Measurements from ENCODE around the gene TMEM186. TPM values are rescaled to one million over a fixed set of nuclear protein-coding genes. Genes with fewer than 3 reads are reported as not detected.

TMEM186 gene
- total RNA-seq, 1 experiment from 2014 or later, result 20.5 TPM

- no peaks in the 10 kb centered on the region for H3K9me3 ChIP-seq (ENCODE audit: insufficient read depth, low read depth)
- intact Hi-C loops (cut with micrococcal nuclease; ENCODE audit: unreplicated experiment), result no loop called here
- H3F3A ChIP-seq (ENCODE audit: insufficient read depth, low read depth), result no peaks in the 10 kb centered on the region
- H3K27ac ChIP-seq, result no peak overlapping the region
- TF ChIP-seq CTCF (conservative IDR thresholded peaks at IDR 0.05), result no peak
- H2AFZ ChIP-seq, result no peak overlapping the region
- 0 out of 2 replicates have a peak, but pooled peaks cover 10% of the 10 kb centered on the region for H3K79me2 ChIP-seq (ENCODE audit: low read depth)
- BruUV-seq (replicated peaks), result no TSS peak
- POLR2A ChIA-PET (ENCODE audit: unreplicated experiment), result no interaction called here
- H3K36me3 ChIP-seq (ENCODE audit: low read depth), result no peaks in the 10 kb centered on the region; the same call in 1 of the 2 replicates
- H4K20me1 ChIP-seq (ENCODE audit: insufficient read depth), result peaks cover 12% of the 10 kb centered on the region
- H3K9me2 ChIP-seq (ENCODE audit: insufficient read depth), result no peaks in the 10 kb centered on the region
- CTCF ChIA-PET, result no interaction called here
- no peak overlapping the region for H3K4me2 ChIP-seq
- H3K27me3 ChIP-seq (ENCODE audit: insufficient read depth, low read depth), result no peaks in the 10 kb centered on the region
- no peak for DNase-seq
- no peaks in the 10 kb centered on the region for H3K4me1 ChIP-seq (replicated peaks; ENCODE audit: insufficient read depth)
- H3K4me3 ChIP-seq, result no peak overlapping the region
Measured at GRCh38 chr16:8832717-8833105, 35.3 kb upstream of the TMEM186 start.

DNA sequence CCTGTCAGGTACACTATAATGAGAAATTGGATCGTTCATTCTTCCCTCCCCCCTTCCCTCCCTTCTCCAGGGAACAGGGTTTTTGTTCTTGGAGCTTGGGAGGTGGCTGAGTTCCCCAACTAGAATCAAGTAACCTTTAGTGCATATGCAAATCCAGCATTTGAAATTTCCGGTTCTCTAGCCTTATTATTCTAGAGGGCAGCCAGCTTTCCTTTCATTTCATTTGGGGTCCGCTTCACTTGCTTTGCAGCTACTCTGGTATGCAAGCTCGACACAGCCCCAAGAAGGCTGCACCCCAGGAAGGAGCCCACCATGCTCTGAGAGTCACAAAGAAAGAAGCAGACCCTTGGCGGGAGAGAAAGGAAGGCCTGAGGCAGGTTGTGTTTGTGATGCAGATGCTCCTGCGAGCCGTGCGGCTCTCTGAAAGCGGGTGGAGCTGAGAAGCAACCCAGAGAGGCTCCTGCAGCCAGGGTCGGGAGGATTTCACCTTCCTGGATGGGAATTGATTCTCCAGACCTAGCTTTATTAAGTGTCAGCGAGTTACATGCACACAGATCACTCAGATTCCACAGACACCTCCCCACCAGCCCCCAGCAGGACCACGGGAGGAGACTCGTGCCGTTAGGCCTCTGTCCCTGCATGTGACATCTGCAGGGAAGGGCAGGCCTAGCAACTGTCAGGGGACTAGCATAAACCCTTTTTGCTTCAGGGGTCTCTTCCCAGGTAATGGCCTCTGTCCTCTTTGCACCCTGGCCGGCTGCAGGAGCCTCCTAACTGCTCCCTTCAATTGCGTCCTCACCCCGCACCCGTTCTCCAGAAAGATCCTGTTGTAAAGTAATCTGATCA lies 34.7 kb upstream of the TMEM186 start:
- intact Hi-C loops (cut with micrococcal nuclease; ENCODE audit: unreplicated experiment), result no loop called here
- Histone ChIP-seq H3K79me2 (ENCODE audit: low read depth) (0 out of 2 replicates have a peak, but pooled peaks cover 10% of the 10 kb centered on the region), H3K27ac (no peak overlapping the region), H3K36me3 (ENCODE audit: low read depth) (no peaks in the 10 kb centered on the region; the same call in 1 of the 2 replicates), H3K4me3 (no peak overlapping the region), H4K20me1 (ENCODE audit: insufficient read depth) (peaks cover 12% of the 10 kb centered on the region), H2AFZ (no peak overlapping the region), H3K9me3 (ENCODE audit: insufficient read depth, low read depth) (no peaks in the 10 kb centered on the region), H3F3A (ENCODE audit: insufficient read depth, low read depth) (no peaks in the 10 kb centered on the region), H3K27me3 (ENCODE audit: insufficient read depth, low read depth) (no peaks in the 10 kb centered on the region), H3K9me2 (ENCODE audit: insufficient read depth) (no peaks in the 10 kb centered on the region), H3K4me2 (no peak overlapping the region), H3K4me1 (replicated peaks; ENCODE audit: insufficient read depth) (no peaks in the 10 kb centered on the region)
- no peak for DNase-seq
- no TSS peak for BruUV-seq (replicated peaks)
- ChIA-PET POLR2A (ENCODE audit: unreplicated experiment) (no interaction called here), CTCF (no interaction called here)
- TF ChIP-seq EZH2 (IDR thresholded peaks at IDR 0.05; ENCODE audit: low read depth) (no peak), CTCF (conservative IDR thresholded peaks at IDR 0.05) (no peak)

DNA sequence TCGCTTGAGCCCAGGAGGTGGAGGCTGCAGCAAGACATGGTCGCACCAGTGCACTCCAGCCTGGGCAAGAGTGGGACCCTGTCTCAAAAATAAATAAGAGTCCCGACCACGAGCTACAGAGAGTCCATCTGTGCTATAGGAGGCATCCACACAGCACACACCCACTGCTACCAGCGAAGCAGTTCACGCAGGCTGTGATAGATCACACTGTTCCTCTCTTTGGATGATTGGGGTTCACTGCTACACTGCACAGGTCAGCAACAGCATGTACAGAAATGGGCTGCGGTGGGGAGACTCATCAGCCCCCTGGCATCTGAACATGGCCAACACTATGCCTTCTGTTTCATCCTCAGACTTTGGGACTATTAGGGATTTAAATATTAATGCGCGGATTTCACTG lies 34.0 kb upstream of the TMEM186 start:
- H3K27me3 ChIP-seq (ENCODE audit: insufficient read depth, low read depth), result no peaks in the 10 kb centered on the region
- 0 out of 2 replicates have a peak, but pooled peaks cover 14% of the 10 kb centered on the region for H3K79me2 ChIP-seq (ENCODE audit: low read depth)
- no peaks in the 10 kb centered on the region for H3K4me1 ChIP-seq (replicated peaks; ENCODE audit: insufficient read depth)
- H2AFZ ChIP-seq, result no peak overlapping the region
- no peak overlapping the region for H3K4me2 ChIP-seq
- CTCF ChIA-PET, result no interaction called here
- no peaks in the 10 kb centered on the region for H3K9me2 ChIP-seq (ENCODE audit: insufficient read depth)
- H3K4me3 ChIP-seq, result no peak overlapping the region
- intact Hi-C loops (cut with micrococcal nuclease; ENCODE audit: unreplicated experiment), result no loop called here
- no TSS peak for BruUV-seq (replicated peaks)
- H3K27ac ChIP-seq, result no peak overlapping the region
- no peak for DNase-seq
- POLR2A ChIA-PET (ENCODE audit: unreplicated experiment), result no interaction called here
- peaks cover 19% of the 10 kb centered on the region for H4K20me1 ChIP-seq (ENCODE audit: insufficient read depth)
- TF ChIP-seq EZH2 (IDR thresholded peaks at IDR 0.05; ENCODE audit: low read depth) (no peak), CTCF (conservative IDR thresholded peaks at IDR 0.05) (no peak)
- H3K9me3 ChIP-seq (ENCODE audit: insufficient read depth, low read depth), result no peaks in the 10 kb centered on the region
- no peaks in the 10 kb centered on the region; the same call in 1 of the 2 replicates for H3F3A ChIP-seq (ENCODE audit: insufficient read depth, low read depth)
- peaks cover 6% of the 10 kb centered on the region for H3K36me3 ChIP-seq (ENCODE audit: low read depth)

Measured in PC-9 (cell line).